Renal pelvis (tissue), 4 donors: ENCODE measurements around the gene RGS8. TPM values are rescaled to one million over a fixed set of nuclear protein-coding genes. Genes with fewer than 3 reads are reported as not detected.
"Not testable (repeated sequence)": the region's sequence is repeated elsewhere in the genome, so short reads cannot be mapped to it uniquely, and the experiment has no call there.

Experiments
- DNase-seq: peaks from one replicate; pipeline ENCODE4 v3.0.0-alpha.2; 2013
- polyA plus RNA-seq, 3 donors: library from polyadenylated mRNA; unstranded; fragments of 120-200 nt; gene quantifications; one replicate each; pipeline ENCODE4 v1.2.1, GENCODE V29; 2013; ENCODE audit not compliant: insufficient read length in 3 of 3

Gene RGS8
- polyA plus RNA-seq, 3 donors, result 0.06 to 0.07 (median 0.06) TPM

- DNase-seq, result no peak
Measured at GRCh38 chr1:182702826-182703524, 18.6 kb upstream of the RGS8 start.

- DNase-seq, result no peak
Measured at GRCh38 chr1:182700351-182700709, 15.9 kb upstream of the RGS8 start.

- DNase-seq, result no peak
Measured at GRCh38 chr1:182699393-182700350, 15.3 kb upstream of the RGS8 start.

GRCh38 chr1:182698971-182699370, 14.6 kb upstream of the RGS8 start:
- no peak for DNase-seq

- not testable (repeated sequence) for DNase-seq
Measured at GRCh38 chr1:182693139-182693538, 8.8 kb upstream of the RGS8 start.

GRCh38 chr1:182690886-182691443, 6.6 kb upstream of the RGS8 start:
- DNase-seq, result no peak

GRCh38 chr1:182688436-182689205, 4.2 kb upstream of the RGS8 start:
- no peak for DNase-seq

GRCh38 chr1:182687361-182687760, 3.0 kb upstream of the RGS8 start:
- DNase-seq, result no peak

- no peak for DNase-seq
Measured at GRCh38 chr1:182686446-182686845, 2.1 kb upstream of the RGS8 start.

- no peak for DNase-seq
Measured at GRCh38 chr1:182685215-182685614, 828 bp upstream of the RGS8 start.

- DNase-seq, result no peak
Measured at GRCh38 chr1:182682898-182683501, 1.4 kb downstream of the RGS8 start.

- DNase-seq, result no peak
Measured at GRCh38 chr1:182682406-182682805, 2.0 kb downstream of the RGS8 start.

- no peak for DNase-seq
Measured at GRCh38 chr1:182681568-182681912, 2.8 kb downstream of the RGS8 start.

- DNase-seq, result no peak
Measured at GRCh38 chr1:182680901-182681567, 3.4 kb downstream of the RGS8 start.

- DNase-seq, result no peak
Measured at GRCh38 chr1:182680408-182680807, 4.0 kb downstream of the RGS8 start.

- no peak for DNase-seq
Measured at GRCh38 chr1:182679684-182680083, 4.7 kb downstream of the RGS8 start.

GRCh38 chr1:182677397-182678098, 6.8 kb downstream of the RGS8 start:
- DNase-seq, result no peak

GRCh38 chr1:182676274-182676673, 8.1 kb downstream of the RGS8 start:
- no peak for DNase-seq

GRCh38 chr1:182674346-182675246, 9.8 kb downstream of the RGS8 start:
- DNase-seq, result no peak

GRCh38 chr1:182672487-182672836, 11.9 kb downstream of the RGS8 start:
- DNase-seq, result no peak
